Stimulated activated CD4-positive, alpha-beta T cell treated with anti-CD3 and anti-CD28 coated beads, Interleukin-4, amount 100 ng/mL, for 4 hours (primary cell): Measurements from ENCODE around the gene XIRP1.
A peak's percentile ranks its signal among the peaks of the same experiment; 100 is the strongest.

Experiments
- DNase-seq, 2 experiments: peaks; one replicate each; pipeline ENCODE4 v3.0.0-alpha.2; 2020

Gene XIRP1

GRCh38 chr3:39209329-39209970, 17.1 kb upstream of the XIRP1 start:
- no peak for DNase-seq

- DNase-seq = no peak
These were observed 16.2 kb upstream of the XIRP1 start for GRCh38 chr3:39208463-39209055.

- no peak for DNase-seq
These were observed 15.2 kb upstream of the XIRP1 start for GRCh38 chr3:39207361-39208186.

GRCh38 chr3:39205919-39206516, 13.6 kb upstream of the XIRP1 start:
- DNase-seq = no peak

- DNase-seq = no peak
These were observed 12.7 kb upstream of the XIRP1 start for GRCh38 chr3:39205131-39205530.

GRCh38 chr3:39203860-39204259, 11.5 kb upstream of the XIRP1 start:
- DNase-seq = no peak

- no peak for DNase-seq
These were observed 11.0 kb upstream of the XIRP1 start for GRCh38 chr3:39203402-39203801.

GRCh38 chr3:39202094-39202493, 9.7 kb upstream of the XIRP1 start:
- no peak for DNase-seq

- no peak for DNase-seq
These were observed 4.4 kb upstream of the XIRP1 start for GRCh38 chr3:39196671-39197356.

GRCh38 chr3:39196034-39196433, 3.6 kb upstream of the XIRP1 start:
- DNase-seq = no peak

- DNase-seq = no peak
These were observed 996 bp upstream of the XIRP1 start for GRCh38 chr3:39193391-39193790.

GRCh38 chr3:39191773-39192172, 622 bp downstream of the XIRP1 start:
- DNase-seq = no peak

- DNase-seq = no peak
These were observed 1.3 kb downstream of the XIRP1 start for GRCh38 chr3:39191111-39191510.

- DNase-seq = no peak
These were observed 1.9 kb downstream of the XIRP1 start for GRCh38 chr3:39190281-39191025.

GRCh38 chr3:39189959-39190269, 2.5 kb downstream of the XIRP1 start:
- peak; percentile 45 to 53 for DNase-seq

GRCh38 chr3:39189150-39189958, 3.0 kb downstream of the XIRP1 start:
- DNase-seq = no peak

- no peak for DNase-seq
These were observed 3.9 kb downstream of the XIRP1 start for GRCh38 chr3:39188271-39189149.

GRCh38 chr3:39187372-39188155, 4.8 kb downstream of the XIRP1 start:
- no peak for DNase-seq

- no peak for DNase-seq
These were observed 5.7 kb downstream of the XIRP1 start for GRCh38 chr3:39186692-39187151.
